IMR-90 (cell line): ENCODE measurements around the gene MTA3. TPM values are rescaled to one million over a fixed set of nuclear protein-coding genes. Genes with fewer than 3 reads are reported as not detected.

Source experiments
- ATAC-seq: fragments of 200-7000 bp; cut with Tn5 transposase; 2 replicates; pipeline ENCODE4 v1.9.1; 2020; ENCODE audit warnings: low read depth, mild to moderate bottlenecking, moderate library complexity
- BruUV-seq: library from RNA; stranded (reverse); fragments of 400-500 nt; replicated peaks from 2 replicates; lab custom pipeline; 2021; lab: Mats Ljungman, UMichigan
- CTCF ChIA-PET: fragments of 300-600 bp; formaldehyde crosslinking; extraction: SDS; loops from one replicate; lab custom pipeline; 2021; ENCODE audit warnings: antibody characterized with exemption; lab: Yijun Ruan, JAX
- POLR2A ChIA-PET: fragments of 300-600 bp; sonication (Branson Sonifier 250); formaldehyde crosslinking; loops from one replicate; lab custom pipeline; 2022; ENCODE audit warnings: antibody characterized with exemption; ENCODE audit not compliant: unreplicated experiment; lab: Charles Lee
- DNase-seq: peaks from one replicate; pipeline ENCODE4 v3.0.0; 2013
- H2AFZ ChIP-seq: replicated peaks from 2 replicates; pipeline ENCODE3; 2013; ENCODE audit warnings: low read length, mild to moderate bottlenecking; ENCODE audit not compliant: poor library complexity
- H2AK5ac ChIP-seq: 2 replicates; pipeline ENCODE4 v1.6.1; 2013; ENCODE audit warnings: low read depth, low read length, inconsistent platforms
- H2AK9ac ChIP-seq: replicated peaks from 2 replicates; pipeline ENCODE3; 2013; ENCODE audit warnings: mild to moderate bottlenecking, low read depth, low read length, moderate library complexity; ENCODE audit not compliant: poor library complexity
- H2BK120ac ChIP-seq: 2 replicates; pipeline ENCODE4 v1.6.1; 2013; ENCODE audit warnings: low read depth, low read length, inconsistent platforms
- H2BK15ac ChIP-seq: 3 replicates; pipeline ENCODE4 v1.6.1; 2013; ENCODE audit warnings: low read depth, low read length, inconsistent platforms
- H2BK20ac ChIP-seq: 2 replicates; pipeline ENCODE4 v1.6.1; 2013; ENCODE audit warnings: low read depth, mild to moderate bottlenecking, inconsistent platforms, low read length, moderate library complexity
- H2BK5ac ChIP-seq: 2 replicates; pipeline ENCODE4 v1.6.1; 2013; ENCODE audit warnings: mild to moderate bottlenecking, low read depth, low read length, inconsistent platforms; ENCODE audit not compliant: poor library complexity, severe bottlenecking
- H3K14ac ChIP-seq: replicated peaks from 2 replicates; pipeline ENCODE4 v1.6.1; 2013; ENCODE audit warnings: low read depth, low read length, inconsistent platforms
- H3K18ac ChIP-seq: 2 replicates; pipeline ENCODE4 v1.6.1; 2013; ENCODE audit warnings: low read depth, low read length, control low read depth
- H3K23ac ChIP-seq: 2 replicates; pipeline ENCODE4 v1.6.1; 2013; ENCODE audit warnings: low read depth, low read length, inconsistent platforms
- H3K27ac ChIP-seq: 2 replicates; pipeline ENCODE4 v1.5.1; 2013; ENCODE audit warnings: mild to moderate bottlenecking, control low read depth, low read length; ENCODE audit not compliant: insufficient read depth
- H3K27me3 ChIP-seq: 2 replicates; pipeline ENCODE4 v1.6.1; 2013; ENCODE audit warnings: low read length; ENCODE audit not compliant: control insufficient read depth, insufficient read depth
- H3K36me3 ChIP-seq: 2 replicates; pipeline ENCODE4 v1.6.1; 2013; ENCODE audit warnings: low read length, mixed read lengths; ENCODE audit not compliant: control insufficient read depth, insufficient read depth
- H3K4ac ChIP-seq: 2 replicates; pipeline ENCODE4 v1.6.1; 2013; ENCODE audit warnings: low read depth, low read length, inconsistent platforms
- H3K4me1 ChIP-seq: 2 replicates; pipeline ENCODE4 v1.6.1; 2013; ENCODE audit warnings: low read length, mixed read lengths; ENCODE audit not compliant: control insufficient read depth, insufficient read depth
- H3K4me2 ChIP-seq: 2 replicates; pipeline ENCODE4 v1.6.1; 2013; ENCODE audit warnings: low read depth, mild to moderate bottlenecking, control low read depth, low read length, moderate library complexity
- H3K4me3 ChIP-seq: 2 replicates; pipeline ENCODE4 v1.5.1; 2013; ENCODE audit warnings: low read depth, mild to moderate bottlenecking, control low read depth, low read length, moderate library complexity; ENCODE audit not compliant: insufficient read depth
- H3K56ac ChIP-seq: 2 replicates; pipeline ENCODE4 v1.6.1; 2013; ENCODE audit warnings: low read length, inconsistent platforms; ENCODE audit not compliant: insufficient read depth; ENCODE audit errors: extremely low read depth
- H3K79me1 ChIP-seq, 2 experiments: 2 replicates each; pipeline ENCODE4 v1.6.1; 2013; ENCODE audit warnings: low read length in 2 of 2, inconsistent platforms in 1 of 2, low read depth in 1 of 2
- H3K9ac ChIP-seq: 2 replicates; pipeline ENCODE4 v1.6.1; 2013; ENCODE audit warnings: low read depth, low read length, control low read depth
- H3K9me1 ChIP-seq: 2 replicates; pipeline ENCODE4 v1.6.1; 2013; ENCODE audit warnings: low read length, inconsistent platforms; ENCODE audit not compliant: insufficient read depth
- H3K9me3 ChIP-seq: 2 replicates; pipeline ENCODE4 v1.6.1; 2013; ENCODE audit warnings: low read length; ENCODE audit not compliant: control insufficient read depth, insufficient read depth
- H4K20me1 ChIP-seq: 2 replicates; pipeline ENCODE4 v1.6.1; 2013; ENCODE audit warnings: low read length, inconsistent platforms; ENCODE audit not compliant: insufficient read depth
- H4K5ac ChIP-seq: 2 replicates; pipeline ENCODE4 v1.6.1; 2013; ENCODE audit warnings: mild to moderate bottlenecking, low read depth, low read length, control low read depth
- H4K8ac ChIP-seq, 2 experiments: 2 replicates each; pipeline ENCODE4 v1.6.1; 2013; ENCODE audit warnings: low read depth in 2 of 2, low read length in 2 of 2, control low read depth in 1 of 2, inconsistent platforms in 1 of 2
- H4K91ac ChIP-seq: 2 replicates; pipeline ENCODE4 v1.6.1; 2013; ENCODE audit warnings: low read depth, low read length, inconsistent platforms; ENCODE audit not compliant: insufficient read depth
- CEBPB ChIP-seq: IDR thresholded peaks from 2 replicates; pipeline ENCODE4 v1.6.1; 2012; ENCODE audit warnings: low read depth, low read length, improper control_type of control experiment
- FOS ChIP-seq: fragments of 150-350 bp; IDR thresholded peaks from 2 replicates; pipeline ENCODE4 v1.6.1; 2016; ENCODE audit warnings: low read depth, low read length
- NFE2L2 ChIP-seq: fragments of 150-350 bp; IDR thresholded peaks from 2 replicates; pipeline ENCODE4 v1.6.1; 2016; ENCODE audit warnings: low read depth, mild to moderate bottlenecking, low read length
- SMC3 ChIP-seq: fragments of 150-350 bp; IDR thresholded peaks from 2 replicates; pipeline ENCODE4 v1.6.1; 2016; ENCODE audit warnings: low read depth, mild to moderate bottlenecking, antibody characterized with exemption, low read length, moderate library complexity
- WGBS, 2 experiments: methylation state at CpG; one replicate each; pipeline versions ENCODE4 v1.1.5 to v1.1.7; 2013; ENCODE audit warnings: missing lambda C conversion rate in 2 of 2; ENCODE audit not compliant: insufficient read length in 1 of 2; ENCODE audit errors: extremely low coverage in 2 of 2; 5-methylcytosine and 5-hydroxymethylcytosine counted together
- dilution Hi-C: fragments of 300-500 bp; cut with HindIII; formaldehyde crosslinking; loops from one replicate; pipeline ENCODE4 v1.14.3; 2018; ENCODE audit warnings: low sequenced_read_pairs; ENCODE audit not compliant: unreplicated experiment
- in situ Hi-C: fragments of 300-500 bp; cut with MboI; formaldehyde crosslinking; loops from 3 replicates; pipeline ENCODE4 v1.14.3; 2019; ENCODE audit warnings: low sequenced_read_pairs, inconsistent platforms, mixed read lengths
- intact Hi-C: fragments of 100-400 bp; cut with micrococcal nuclease; formaldehyde crosslinking; loops from 2 replicates; pipeline ENCODE4 v1.10.0; 2022
- polyA plus RNA-seq, 3 experiments: library from polyadenylated mRNA; depleted of rRNA; stranded (reverse); fragments of >200 nt; gene quantifications; 2 replicates each; pipeline ENCODE4 v1.2.3, GENCODE V29; 2012; ENCODE audit warnings: low replicate concordance in 1 of 3
- total RNA-seq: library from RNA; depleted of rRNA; stranded (reverse); fragments of >200 nt; gene quantifications from 2 replicates; pipeline ENCODE4 v1.2.3, GENCODE V29; 2012
- TF ChIP-seq, protein P1 (sequence below): fragments of 150-350 bp; IDR thresholded peaks from 2 replicates; pipeline ENCODE4 v1.6.1; 2016; ENCODE audit warnings: low read depth, mild to moderate bottlenecking, low read length, moderate library complexity, borderline replicate concordance
- TF ChIP-seq, protein P2 (sequence below): fragments of 150-350 bp; IDR thresholded peaks from 2 replicates; pipeline ENCODE4 v1.6.1; 2017; ENCODE audit warnings: mild to moderate bottlenecking, antibody characterized with exemption, low read length, low read depth

MTA3 gene
- total and polyA plus RNA-seq, 2 of the 4 experiments (the other 2 are of a cell fraction) = 31.9 to 34.3 TPM

- ATAC-seq (no peak), DNase-seq (no peak)
- in situ Hi-C loops = loop anchor here (25.0 kb wide), 1 partner anchor 790 kb away; no protein-coding TSS in a partner anchor
- Histone ChIP-seq H2BK15ac (no peak overlapping the region), H3K56ac (no peak overlapping the region), H4K5ac (no peak overlapping the region), H3K9ac (no peak overlapping the region), H2AK9ac (no peak overlapping the region), H2AK5ac (no peak overlapping the region), H3K18ac (no peak overlapping the region), H3K9me3 (no peaks in the 10 kb centered on the region), H3K36me3 (peaks cover 5% of the 10 kb centered on the region; the same call in 1 of the 2 replicates), H3K9me1 (peaks cover 3% of the 10 kb centered on the region), H2BK20ac (no peak overlapping the region), H4K91ac (no peak overlapping the region), H4K8ac (no peak overlapping the region), H3K4ac (no peak overlapping the region), H3K4me3 (no peak overlapping the region), H3K27ac (no peak overlapping the region), H3K4me2 (no peak overlapping the region), H2BK120ac (no peak overlapping the region), H3K4me1 (peaks cover 2% of the 10 kb centered on the region), H3K79me1 (peaks cover 0 to 16% of the 10 kb centered on the region in 2 experiments; a peak in 3 of 4 replicates), H3K23ac (no peak overlapping the region), H4K20me1 (peaks cover 5% of the 10 kb centered on the region; the same call in 1 of the 2 replicates), H2BK5ac (no peak overlapping the region), H3K14ac (no peak overlapping the region), H2AFZ (no peak overlapping the region), H3K27me3 (no peaks in the 10 kb centered on the region)
- intact Hi-C loops = no loop called here
- ChIA-PET POLR2A (no interaction called here), CTCF (interaction anchor here (1.0 kb wide), 2 partner anchors 11 to 15 kb away, joined by 3 to 4 read pairs; no protein-coding TSS in a partner anchor)
- no TSS peak for BruUV-seq
- 90% methylated on average over 2 of the region's 6 CpGs; no CpG with 5 or more reads in 1 of the 2 experiments for WGBS, 2 experiments
- TF ChIP-seq NFE2L2 (no peak), CEBPB (no peak), SMC3 (no peak), FOS (no peak)
- TF ChIP-seq, protein P1, sequence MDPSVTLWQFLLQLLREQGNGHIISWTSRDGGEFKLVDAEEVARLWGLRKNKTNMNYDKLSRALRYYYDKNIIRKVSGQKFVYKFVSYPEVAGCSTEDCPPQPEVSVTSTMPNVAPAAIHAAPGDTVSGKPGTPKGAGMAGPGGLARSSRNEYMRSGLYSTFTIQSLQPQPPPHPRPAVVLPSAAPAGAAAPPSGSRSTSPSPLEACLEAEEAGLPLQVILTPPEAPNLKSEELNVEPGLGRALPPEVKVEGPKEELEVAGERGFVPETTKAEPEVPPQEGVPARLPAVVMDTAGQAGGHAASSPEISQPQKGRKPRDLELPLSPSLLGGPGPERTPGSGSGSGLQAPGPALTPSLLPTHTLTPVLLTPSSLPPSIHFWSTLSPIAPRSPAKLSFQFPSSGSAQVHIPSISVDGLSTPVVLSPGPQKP = no peak
- TF ChIP-seq, protein P2, sequence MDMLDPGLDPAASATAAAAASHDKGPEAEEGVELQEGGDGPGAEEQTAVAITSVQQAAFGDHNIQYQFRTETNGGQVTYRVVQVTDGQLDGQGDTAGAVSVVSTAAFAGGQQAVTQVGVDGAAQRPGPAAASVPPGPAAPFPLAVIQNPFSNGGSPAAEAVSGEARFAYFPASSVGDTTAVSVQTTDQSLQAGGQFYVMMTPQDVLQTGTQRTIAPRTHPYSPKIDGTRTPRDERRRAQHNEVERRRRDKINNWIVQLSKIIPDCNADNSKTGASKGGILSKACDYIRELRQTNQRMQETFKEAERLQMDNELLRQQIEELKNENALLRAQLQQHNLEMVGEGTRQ = no peak
- dilution Hi-C loops = no loop called here
These were observed 83.7 kb downstream of the MTA3 start for GRCh38 chr2:42652086-42652485.
